WTC11 (cell line): Measurements from ENCODE around the gene GATAD2A. TPM values are rescaled to one million over a fixed set of nuclear protein-coding genes. Genes with fewer than 3 reads are reported as not detected.

Source experiments
- ATAC-seq: fragments of 200-7000 bp; cut with Tn5 transposase; 2 replicates; pipeline ENCODE4 v1.10.0; 2021; ENCODE audit warnings: mild to moderate bottlenecking, moderate library complexity
- CTCF ChIA-PET: fragments of 300-600 bp; sonication (Branson Sonifier 250); formaldehyde crosslinking; loops from one replicate; lab custom pipeline; 2021; ENCODE audit warnings: antibody characterized with exemption; lab: Charles Lee
- POLR2A ChIA-PET: fragments of 350-600 bp; sonication (Branson Sonifier 250); formaldehyde crosslinking; loops from one replicate; lab custom pipeline; 2021; ENCODE audit warnings: antibody characterized with exemption; lab: Charles Lee
- DNase-seq: peaks from one replicate; pipeline ENCODE4 v3.0.0; 2021; ENCODE audit warnings: low spot score
- H3K27ac Mint-ChIP-seq: 2 replicates; pipeline ENCODE4 v1.8.0; 2021; ENCODE audit warnings: mixed read lengths
- H3K27me3 Mint-ChIP-seq: 2 replicates; pipeline ENCODE4 v1.8.0; 2021; ENCODE audit warnings: low read depth, mild to moderate bottlenecking, moderate library complexity, mixed read lengths
- H3K36me3 Mint-ChIP-seq: 2 replicates; pipeline ENCODE4 v1.8.0; 2021; ENCODE audit warnings: mixed read lengths
- H3K4me1 Mint-ChIP-seq: 2 replicates; pipeline ENCODE4 v1.8.0; 2022; ENCODE audit warnings: mixed read lengths
- H3K4me3 Mint-ChIP-seq: 2 replicates; pipeline ENCODE4 v1.8.0; 2021; ENCODE audit warnings: mild to moderate bottlenecking, moderate library complexity, mixed read lengths
- H3K9me3 Mint-ChIP-seq: 2 replicates; pipeline ENCODE4 v1.8.0; 2021; ENCODE audit warnings: mixed read lengths
- ATF6 ChIP-seq: sonication (generic); formaldehyde crosslinking; IDR thresholded peaks from 2 replicates; pipeline ENCODE4 v1.8.1; 2023; ENCODE audit warnings: mild to moderate bottlenecking, missing genetic modification reagents
- CBFB ChIP-seq: sonication (generic); formaldehyde crosslinking; IDR thresholded peaks from 2 replicates; pipeline ENCODE4 v1.8.1; 2022; ENCODE audit warnings: mild to moderate bottlenecking, low read depth, missing genetic modification reagents
- CREB1 ChIP-seq: sonication (generic); formaldehyde crosslinking; IDR thresholded peaks from 2 replicates; pipeline ENCODE4 v1.8.0; 2023; ENCODE audit warnings: mild to moderate bottlenecking, missing genetic modification reagents
- CREM ChIP-seq: sonication (generic); formaldehyde crosslinking; IDR thresholded peaks from 2 replicates; pipeline ENCODE4 v1.8.1; 2022; ENCODE audit warnings: mild to moderate bottlenecking, missing genetic modification reagents, moderate library complexity
- E2F5 ChIP-seq: sonication (generic); formaldehyde crosslinking; IDR thresholded peaks from 2 replicates; pipeline ENCODE4 v1.8.1; 2022; ENCODE audit warnings: mild to moderate bottlenecking, moderate library complexity, missing genetic modification reagents
- ELF4 ChIP-seq: sonication (generic); formaldehyde crosslinking; IDR thresholded peaks from 2 replicates; pipeline ENCODE4 v1.8.1; 2022; ENCODE audit warnings: low read depth, mild to moderate bottlenecking, moderate library complexity, missing genetic modification reagents
- ESRRA ChIP-seq: sonication (generic); formaldehyde crosslinking; IDR thresholded peaks from 2 replicates; pipeline ENCODE4 v1.8.1; 2022; ENCODE audit warnings: mild to moderate bottlenecking, missing genetic modification reagents, borderline replicate concordance
- FOXK1 ChIP-seq: sonication (generic); formaldehyde crosslinking; IDR thresholded peaks from 2 replicates; pipeline ENCODE4 v1.8.0; 2022; ENCODE audit warnings: mild to moderate bottlenecking, moderate library complexity, missing genetic modification reagents
- GRHL2 ChIP-seq: fragments of 250-450 bp; sonication (Bioruptor Pico); IDR thresholded peaks from 2 replicates; pipeline ENCODE4 v1.8.0; 2022; ENCODE audit warnings: mild to moderate bottlenecking, moderate library complexity; ENCODE audit not compliant: insufficient replicate concordance, severe bottlenecking
- IRF2 ChIP-seq: sonication (generic); formaldehyde crosslinking; IDR thresholded peaks from 2 replicates; pipeline ENCODE4 v1.8.0; 2022; ENCODE audit warnings: low read depth, missing genetic modification reagents, borderline replicate concordance
- JAZF1 ChIP-seq: fragments of 250-450 bp; sonication (Bioruptor Pico); IDR thresholded peaks from 2 replicates; pipeline ENCODE4 v1.9.0; 2021; ENCODE audit warnings: moderate library complexity, mild to moderate bottlenecking, inconsistent platforms
- MYBL2 ChIP-seq: sonication (generic); formaldehyde crosslinking; IDR thresholded peaks from 2 replicates; pipeline ENCODE4 v1.8.1; 2023; ENCODE audit warnings: mild to moderate bottlenecking, moderate library complexity, missing genetic modification reagents
- NR2C2 ChIP-seq: sonication (generic); formaldehyde crosslinking; IDR thresholded peaks from 2 replicates; pipeline ENCODE4 v1.8.0; 2022; ENCODE audit warnings: mild to moderate bottlenecking, missing genetic modification reagents
- RORB ChIP-seq: fragments of 250-450 bp; sonication (Bioruptor Pico); IDR thresholded peaks from 2 replicates; pipeline ENCODE4 v1.9.0; 2021; ENCODE audit warnings: mild to moderate bottlenecking
- ZBTB21 ChIP-seq: sonication (generic); formaldehyde crosslinking; IDR thresholded peaks from 2 replicates; pipeline ENCODE4 v1.8.1; 2023; ENCODE audit warnings: mild to moderate bottlenecking, missing genetic modification reagents, borderline replicate concordance
- ZNF121 ChIP-seq: sonication (generic); formaldehyde crosslinking; IDR thresholded peaks from 2 replicates; pipeline ENCODE4 v1.8.0; 2023; ENCODE audit warnings: missing genetic modification reagents
- ZNF219 ChIP-seq: sonication (generic); formaldehyde crosslinking; IDR thresholded peaks from 2 replicates; pipeline ENCODE4 v1.8.0; 2023; ENCODE audit warnings: missing genetic modification reagents, mild to moderate bottlenecking, borderline replicate concordance
- ZNF396 ChIP-seq: fragments of 250-450 bp; sonication (Bioruptor Pico); IDR thresholded peaks from 2 replicates; pipeline ENCODE4 v1.8.0; 2021; ENCODE audit warnings: mild to moderate bottlenecking, moderate library complexity, borderline replicate concordance
- ZNF423 ChIP-seq: fragments of 250-450 bp; sonication (Bioruptor Pico); IDR thresholded peaks from 2 replicates; pipeline ENCODE4 v2.1.2; 2022; ENCODE audit warnings: mild to moderate bottlenecking, moderate library complexity
- ZNF671 ChIP-seq: fragments of 250-450 bp; sonication (Bioruptor Pico); IDR thresholded peaks from 2 replicates; pipeline ENCODE4 v1.8.0; 2021; ENCODE audit warnings: mild to moderate bottlenecking
- total RNA-seq: library from RNA; stranded (reverse); gene quantifications from 3 replicates; pipeline ENCODE4 v1.2.3, GENCODE V29; 2021
- TF ChIP-seq, protein P1 (sequence below): sonication (generic); formaldehyde crosslinking; IDR thresholded peaks from 2 replicates; pipeline ENCODE4 v1.8.1; 2023; ENCODE audit warnings: mild to moderate bottlenecking, missing genetic modification reagents, moderate library complexity
- TF ChIP-seq, protein P2 (sequence below): sonication (generic); formaldehyde crosslinking; IDR thresholded peaks from 2 replicates; pipeline ENCODE4 v1.8.0; 2022; ENCODE audit warnings: mild to moderate bottlenecking, missing genetic modification reagents
- TF ChIP-seq, protein P3 (sequence below): sonication (generic); formaldehyde crosslinking; IDR thresholded peaks from 2 replicates; pipeline ENCODE4 v1.8.1; 2023; ENCODE audit warnings: mild to moderate bottlenecking, missing genetic modification reagents, borderline replicate concordance

GATAD2A gene
- total RNA-seq, 1 experiment from 2014 or later: 209 TPM

DNA sequence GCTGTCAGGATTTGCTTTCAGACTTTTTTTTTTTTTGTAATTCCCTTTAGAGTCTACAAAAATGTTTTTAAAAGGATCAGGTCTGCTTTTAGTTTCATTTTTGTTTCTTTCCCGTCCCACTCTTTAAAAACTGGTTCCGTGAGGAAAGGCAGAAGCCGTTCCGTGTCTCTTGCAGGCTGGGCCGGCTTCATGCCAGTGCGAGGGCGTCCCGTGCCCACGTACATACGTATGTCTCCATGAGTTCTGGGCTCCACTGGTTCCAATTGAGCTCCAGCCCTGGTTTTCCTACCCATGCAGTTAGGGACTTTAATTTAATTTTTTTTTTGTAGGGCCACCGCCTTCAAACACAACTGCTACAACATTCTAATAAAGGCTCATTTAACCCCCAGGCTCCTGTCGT lies 101.1 kb downstream of the GATAD2A start:
- Mint-ChIP-seq H3K4me3 (no peak overlapping the region), H3K36me3 (peaks cover 45% of the 10 kb centered on the region), H3K27ac (no peak overlapping the region; the same call in 1 of the 2 replicates), H3K9me3 (no peaks in the 10 kb centered on the region), H3K27me3 (no peaks in the 10 kb centered on the region), H3K4me1 (peaks cover 5% of the 10 kb centered on the region)
- TF ChIP-seq IRF2 (CRISPR knock-in tag) (no peak), ZNF121 (CRISPR knock-in tag) (no peak), ZNF671 (CRISPR knock-in tag) (no peak), ATF6 (CRISPR knock-in tag) (no peak), ZBTB21 (CRISPR knock-in tag) (no peak), GRHL2 (no peak), NR2C2 (CRISPR knock-in tag) (no peak), MYBL2 (CRISPR knock-in tag) (no peak), ELF4 (CRISPR knock-in tag) (no peak), E2F5 (no peak), CREM (CRISPR knock-in tag) (no peak), FOXK1 (CRISPR knock-in tag) (no peak), ZNF423 (CRISPR knock-in tag) (no peak)
- TF ChIP-seq, protein P1, sequence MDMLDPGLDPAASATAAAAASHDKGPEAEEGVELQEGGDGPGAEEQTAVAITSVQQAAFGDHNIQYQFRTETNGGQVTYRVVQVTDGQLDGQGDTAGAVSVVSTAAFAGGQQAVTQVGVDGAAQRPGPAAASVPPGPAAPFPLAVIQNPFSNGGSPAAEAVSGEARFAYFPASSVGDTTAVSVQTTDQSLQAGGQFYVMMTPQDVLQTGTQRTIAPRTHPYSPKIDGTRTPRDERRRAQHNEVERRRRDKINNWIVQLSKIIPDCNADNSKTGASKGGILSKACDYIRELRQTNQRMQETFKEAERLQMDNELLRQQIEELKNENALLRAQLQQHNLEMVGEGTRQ (CRISPR knock-in tag): no peak
- TF ChIP-seq, protein P2, sequence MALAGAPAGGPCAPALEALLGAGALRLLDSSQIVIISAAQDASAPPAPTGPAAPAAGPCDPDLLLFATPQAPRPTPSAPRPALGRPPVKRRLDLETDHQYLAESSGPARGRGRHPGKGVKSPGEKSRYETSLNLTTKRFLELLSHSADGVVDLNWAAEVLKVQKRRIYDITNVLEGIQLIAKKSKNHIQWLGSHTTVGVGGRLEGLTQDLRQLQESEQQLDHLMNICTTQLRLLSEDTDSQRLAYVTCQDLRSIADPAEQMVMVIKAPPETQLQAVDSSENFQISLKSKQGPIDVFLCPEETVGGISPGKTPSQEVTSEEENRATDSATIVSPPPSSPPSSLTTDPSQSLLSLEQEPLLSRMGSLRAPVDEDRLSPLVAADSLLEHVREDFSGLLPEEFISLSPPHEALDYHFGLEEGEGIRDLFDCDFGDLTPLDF: no peak
- ChIA-PET POLR2A (no interaction called here), CTCF (interaction anchor here (0.7 kb wide), 1 partner anchor 17 kb away, joined by 4 read pairs; no protein-coding TSS in a partner anchor)
- DNase-seq (no peak), ATAC-seq (no peak)

DNA sequence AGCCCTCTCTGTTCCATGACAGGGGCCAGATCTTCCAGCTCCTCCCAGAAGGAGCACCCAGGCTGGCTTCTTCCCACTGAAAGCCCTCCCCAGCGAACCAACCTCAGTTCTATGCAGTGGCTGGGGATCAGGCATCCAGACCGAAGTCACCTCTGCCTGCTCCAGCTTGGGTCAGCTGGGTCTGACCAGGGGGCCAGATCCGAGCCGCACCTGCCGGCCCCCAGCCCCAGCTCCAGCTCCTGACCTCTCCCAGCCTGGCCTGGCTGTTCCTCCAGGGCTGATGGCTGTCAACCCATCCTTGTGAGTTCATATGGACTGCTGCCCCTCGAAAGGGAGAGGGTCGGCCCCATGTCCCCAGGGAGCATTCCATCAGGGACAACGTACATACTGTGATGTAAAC lies 101.9 kb downstream of the GATAD2A start:
- CTCF ChIA-PET: interaction anchor here (0.5 to 1.8 kb wide), 2 partner anchors 17 to 753 kb away, joined by 5 to 6 read pairs; no protein-coding TSS in a partner anchor
- DNase-seq (no peak), ATAC-seq (no peak)
- TF ChIP-seq, protein P3, sequence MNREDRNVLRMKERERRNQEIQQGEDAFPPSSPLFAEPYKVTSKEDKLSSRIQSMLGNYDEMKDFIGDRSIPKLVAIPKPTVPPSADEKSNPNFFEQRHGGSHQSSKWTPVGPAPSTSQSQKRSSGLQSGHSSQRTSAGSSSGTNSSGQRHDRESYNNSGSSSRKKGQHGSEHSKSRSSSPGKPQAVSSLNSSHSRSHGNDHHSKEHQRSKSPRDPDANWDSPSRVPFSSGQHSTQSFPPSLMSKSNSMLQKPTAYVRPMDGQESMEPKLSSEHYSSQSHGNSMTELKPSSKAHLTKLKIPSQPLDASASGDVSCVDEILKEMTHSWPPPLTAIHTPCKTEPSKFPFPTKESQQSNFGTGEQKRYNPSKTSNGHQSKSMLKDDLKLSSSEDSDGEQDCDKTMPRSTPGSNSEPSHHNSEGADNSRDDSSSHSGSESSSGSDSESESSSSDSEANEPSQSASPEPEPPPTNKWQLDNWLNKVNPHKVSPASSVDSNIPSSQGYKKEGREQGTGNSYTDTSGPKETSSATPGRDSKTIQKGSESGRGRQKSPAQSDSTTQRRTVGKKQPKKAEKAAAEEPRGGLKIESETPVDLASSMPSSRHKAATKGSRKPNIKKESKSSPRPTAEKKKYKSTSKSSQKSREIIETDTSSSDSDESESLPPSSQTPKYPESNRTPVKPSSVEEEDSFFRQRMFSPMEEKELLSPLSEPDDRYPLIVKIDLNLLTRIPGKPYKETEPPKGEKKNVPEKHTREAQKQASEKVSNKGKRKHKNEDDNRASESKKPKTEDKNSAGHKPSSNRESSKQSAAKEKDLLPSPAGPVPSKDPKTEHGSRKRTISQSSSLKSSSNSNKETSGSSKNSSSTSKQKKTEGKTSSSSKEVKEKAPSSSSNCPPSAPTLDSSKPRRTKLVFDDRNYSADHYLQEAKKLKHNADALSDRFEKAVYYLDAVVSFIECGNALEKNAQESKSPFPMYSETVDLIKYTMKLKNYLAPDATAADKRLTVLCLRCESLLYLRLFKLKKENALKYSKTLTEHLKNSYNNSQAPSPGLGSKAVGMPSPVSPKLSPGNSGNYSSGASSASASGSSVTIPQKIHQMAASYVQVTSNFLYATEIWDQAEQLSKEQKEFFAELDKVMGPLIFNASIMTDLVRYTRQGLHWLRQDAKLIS (CRISPR knock-in tag): no peak
- no peak for TF ChIP-seq RORB (CRISPR knock-in tag)
- no peak for TF ChIP-seq CBFB
- no peak for TF ChIP-seq ZNF219 (CRISPR knock-in tag)
- no peak for TF ChIP-seq JAZF1 (CRISPR knock-in tag)
- no peak for TF ChIP-seq CREB1 (CRISPR knock-in tag)
- TF ChIP-seq ESRRA (CRISPR knock-in tag): no peak
- TF ChIP-seq ZNF396 (CRISPR knock-in tag): no peak
- Mint-ChIP-seq H3K4me3 (no peak overlapping the region), H3K27ac (peak overlapping the region; percentile 40; the same call in 1 of the 2 replicates), H3K27me3 (no peaks in the 10 kb centered on the region), H3K4me1 (peaks cover 8% of the 10 kb centered on the region), H3K9me3 (no peaks in the 10 kb centered on the region), H3K36me3 (peaks cover 37% of the 10 kb centered on the region)
- POLR2A ChIA-PET: no interaction called here
